Esophagus squamous epithelium (tissue), 5 donors: ENCODE data around the gene TJAP1. TPM values are rescaled to one million over a fixed set of nuclear protein-coding genes. Genes with fewer than 3 reads are reported as not detected.
A peak's percentile ranks its signal among the peaks of the same experiment; 100 is the strongest.

ENCODE experiments used
- DNase-seq: peaks from one replicate; lab custom pipeline; 2025; lab: John Stamatoyannopoulos, UW
- H3K27ac ChIP-seq, 4 donors: fragments of 200-600 bp; sonication (generic); one replicate each; pipeline ENCODE4 v1.5.1; 2016 to 2019; ENCODE audit warnings: mild to moderate bottlenecking in 1 of 4
- H3K27me3 ChIP-seq, 4 donors: fragments of 200-600 bp; sonication (generic); 1 replicate in 3 of 4; 2 replicates in 1 of 4; pipeline versions ENCODE4 v1.5.1 to v1.6.0; 2017 to 2021; ENCODE audit warnings: antibody characterized with exemption in 1 of 4
- H3K36me3 ChIP-seq, 3 donors: fragments of 200-600 bp; sonication (generic); one replicate each; pipeline ENCODE4 v1.5.1; 2016 to 2019
- H3K4me1 ChIP-seq, 3 donors: fragments of 200-600 bp; sonication (generic); one replicate each; pipeline ENCODE4 v1.5.1; 2017 to 2019
- H3K4me3 ChIP-seq, 4 donors: fragments of 200-600 bp; sonication (generic); 1 replicate in 3 of 4; 2 replicates in 1 of 4; pipeline ENCODE4 v1.5.1; 2016 to 2019; ENCODE audit warnings: mild to moderate bottlenecking in 2 of 4, moderate library complexity in 1 of 4
- H3K9me3 ChIP-seq, 3 donors: fragments of 200-600 bp; sonication (generic); one replicate each; pipeline ENCODE4 v1.5.1; 2016 to 2019
- POLR2A ChIP-seq, 4 donors: fragments of 450-650 bp; IDR thresholded peaks; one replicate each; pipeline ENCODE4 v1.6.1; 2017; ENCODE audit warnings: antibody characterized with exemption in 4 of 4, mild to moderate bottlenecking in 4 of 4, moderate library complexity in 3 of 4
- WGBS, 2 donors: methylation state at CpG; one replicate each; pipeline ENCODE4 v1.1.5; 2018; 5-methylcytosine and 5-hydroxymethylcytosine counted together
- intact Hi-C: fragments of 100-400 bp; cut with DNase I; formaldehyde crosslinking; loops from one replicate; pipeline ENCODE4 v1.15.0; 2022
- total RNA-seq, 4 donors: library from RNA; depleted of rRNA; stranded (reverse); fragments of >200 nt; gene quantifications; one replicate each; pipeline ENCODE4 v1.1.0, GENCODE V29; 2016
- TF ChIP-seq, protein P1 (sequence below), 6 experiments: fragments of 450-650 bp in 4 of 6; fragments of 200-600 bp in 2 of 6; sonication (generic) in 2 of 6; IDR thresholded peaks; one replicate each; pipeline ENCODE4 v1.5.1; 2016 to 2019; ENCODE audit warnings: antibody characterized with exemption in 6 of 6, mild to moderate bottlenecking in 4 of 6, moderate library complexity in 4 of 6
- donor health status: DM: yes; HTN: yes; CAD: no.

TJAP1 gene
- total RNA-seq, 4 donors from 2014 or later, result 9.5 to 20.2 (median 10.9) TPM

DNA sequence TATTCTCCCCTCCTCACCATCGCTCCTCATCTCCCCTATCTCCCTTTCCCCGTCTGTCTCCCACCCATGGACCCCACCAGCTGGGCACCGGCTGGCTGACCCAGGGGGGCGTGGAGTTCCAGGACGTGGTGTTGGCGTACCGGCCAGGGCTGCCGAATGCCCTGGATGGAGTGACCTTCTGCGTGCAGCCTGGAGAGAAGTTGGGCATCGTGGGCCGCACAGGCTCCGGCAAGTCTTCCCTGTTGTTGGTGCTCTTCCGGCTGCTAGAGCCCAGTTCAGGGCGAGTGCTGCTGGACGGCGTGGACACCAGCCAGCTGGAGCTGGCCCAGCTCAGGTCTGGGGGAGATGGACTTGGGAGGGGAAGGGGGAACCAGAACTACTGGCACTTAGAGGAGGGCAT, 29.8 kb upstream of the TJAP1 start:
- TF ChIP-seq, protein P1, sequence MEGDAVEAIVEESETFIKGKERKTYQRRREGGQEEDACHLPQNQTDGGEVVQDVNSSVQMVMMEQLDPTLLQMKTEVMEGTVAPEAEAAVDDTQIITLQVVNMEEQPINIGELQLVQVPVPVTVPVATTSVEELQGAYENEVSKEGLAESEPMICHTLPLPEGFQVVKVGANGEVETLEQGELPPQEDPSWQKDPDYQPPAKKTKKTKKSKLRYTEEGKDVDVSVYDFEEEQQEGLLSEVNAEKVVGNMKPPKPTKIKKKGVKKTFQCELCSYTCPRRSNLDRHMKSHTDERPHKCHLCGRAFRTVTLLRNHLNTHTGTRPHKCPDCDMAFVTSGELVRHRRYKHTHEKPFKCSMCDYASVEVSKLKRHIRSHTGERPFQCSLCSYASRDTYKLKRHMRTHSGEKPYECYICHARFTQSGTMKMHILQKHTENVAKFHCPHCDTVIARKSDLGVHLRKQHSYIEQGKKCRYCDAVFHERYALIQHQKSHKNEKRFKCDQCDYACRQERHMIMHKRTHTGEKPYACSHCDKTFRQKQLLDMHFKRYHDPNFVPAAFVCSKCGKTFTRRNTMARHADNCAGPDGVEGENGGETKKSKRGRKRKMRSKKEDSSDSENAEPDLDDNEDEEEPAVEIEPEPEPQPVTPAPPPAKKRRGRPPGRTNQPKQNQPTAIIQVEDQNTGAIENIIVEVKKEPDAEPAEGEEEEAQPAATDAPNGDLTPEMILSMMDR (IDR thresholded peaks at IDR 0.05), result no peak
- Histone ChIP-seq H3K4me3 (no peak overlapping the region), H3K36me3 (peaks cover 45 to 97% (median 45%) of the 10 kb centered on the region in 3 donors), H3K27ac (no peak overlapping the region), H3K27me3 (no peaks in the 10 kb centered on the region), H3K4me1 (peaks cover 0 to 18% (median 0%) of the 10 kb centered on the region in 3 donors), H3K9me3 (no peaks in the 10 kb centered on the region)
- DNase-seq, result no peak
- intact Hi-C loops, result no loop called here
- 85 to 90% methylated on average over 2 to 12 of the region's 16 CpGs for WGBS, 2 donors

DNA sequence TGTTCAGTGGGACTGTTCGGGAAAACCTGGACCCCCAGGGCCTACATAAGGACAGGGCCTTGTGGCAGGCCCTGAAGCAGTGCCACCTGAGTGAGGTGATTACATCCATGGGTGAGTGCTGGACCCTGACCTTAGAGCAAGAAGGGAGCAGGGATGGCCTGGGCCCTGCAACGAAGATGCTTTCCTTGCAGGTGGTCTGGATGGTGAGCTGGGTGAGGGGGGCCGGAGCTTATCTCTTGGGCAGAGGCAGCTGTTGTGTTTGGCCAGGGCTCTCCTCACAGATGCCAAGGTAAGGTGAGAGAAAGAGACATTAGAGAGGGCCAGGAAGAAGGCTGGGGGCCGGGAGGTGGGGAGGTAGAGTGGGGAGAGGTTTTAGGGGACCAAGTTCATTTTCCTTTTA, 28.5 kb upstream of the TJAP1 start:
- 95% methylated on average over 2 of the region's 4 CpGs; no CpG with 5 or more reads in 1 of the 2 donors for WGBS, 2 donors
- Histone ChIP-seq H3K4me3 (no peak overlapping the region), H3K4me1 (peaks cover 0 to 23% (median 0%) of the 10 kb centered on the region in 3 donors), H3K27ac (no peak overlapping the region), H3K36me3 (peaks cover 34 to 94% (median 40%) of the 10 kb centered on the region in 3 donors), H3K27me3 (no peaks in the 10 kb centered on the region), H3K9me3 (no peaks in the 10 kb centered on the region)
- TF ChIP-seq POLR2A (IDR thresholded peaks at IDR 0.05), result no peak
- TF ChIP-seq, protein P1 (IDR thresholded peaks at IDR 0.05), result no peak
- intact Hi-C loops, result no loop called here
- DNase-seq, result no peak

DNA sequence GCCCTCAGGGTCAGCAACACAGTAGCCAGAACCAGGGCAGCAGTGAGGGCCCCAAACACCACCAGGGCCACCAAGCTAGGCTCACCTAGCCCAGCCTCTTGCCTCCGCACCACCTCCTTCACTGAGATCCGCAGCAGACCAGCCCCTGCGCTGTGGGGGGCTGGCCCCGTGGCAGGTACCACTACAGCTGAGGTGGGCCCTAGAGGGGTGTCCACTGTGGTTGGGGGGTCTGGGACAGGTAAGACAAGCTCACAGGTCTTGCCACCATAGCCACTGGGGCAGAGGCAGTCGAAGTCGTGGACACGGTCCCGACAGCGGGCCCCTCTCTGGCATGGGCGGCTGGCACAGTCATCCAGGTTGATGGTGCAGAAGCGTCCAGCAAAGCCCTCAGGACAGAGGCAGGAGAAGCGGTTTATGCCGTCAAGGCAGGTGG, 26.7 kb upstream of the TJAP1 start:
- intact Hi-C loops, result loop anchor here (5.0 kb wide), 1 partner anchor 47 kb away; no protein-coding TSS in a partner anchor
- Histone ChIP-seq H3K27ac (no peak overlapping the region), H3K4me1 (peaks cover 1 to 41% (median 9%) of the 10 kb centered on the region in 3 donors), H3K36me3 (peaks cover 24 to 76% (median 36%) of the 10 kb centered on the region in 3 donors), H3K4me3 (no peak overlapping the region), H3K27me3 (peaks cover 0 to 13% (median 0%) of the 10 kb centered on the region in 4 donors), H3K9me3 (no peaks in the 10 kb centered on the region)
- no peak for DNase-seq
- no CpG with 5 or more reads among the region's 13 CpGs for WGBS, 2 donors
- TF ChIP-seq, protein P1 (IDR thresholded peaks at IDR 0.05), result no peak
- TF ChIP-seq POLR2A (IDR thresholded peaks at IDR 0.05), result no peak

GRCh38 chr6:43451348-43451747, 26.0 kb upstream of the TJAP1 start:
- DNase-seq, result no peak
- 72 to 74% methylated on average over 3 of the region's 4 CpGs for WGBS, 2 donors

DNA sequence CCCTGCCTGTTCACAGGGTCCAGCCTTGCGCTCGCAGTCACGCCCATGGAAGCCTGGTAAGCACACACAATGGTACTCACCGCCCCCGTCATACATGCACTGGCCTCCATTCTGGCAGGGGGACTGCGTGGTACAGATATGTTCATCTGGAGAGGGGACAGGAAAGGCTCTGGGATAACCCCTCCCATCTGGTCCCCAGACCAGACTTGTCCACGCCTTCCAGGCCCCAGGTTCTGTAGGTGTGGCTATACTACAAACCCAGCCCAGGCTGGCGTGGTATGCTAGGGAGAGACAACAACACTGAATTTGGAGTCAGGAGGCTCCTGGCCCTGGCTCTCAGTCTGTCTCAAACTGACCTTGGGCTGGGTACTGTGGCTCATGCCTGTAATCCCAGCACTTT, 25.4 kb upstream of the TJAP1 start:
- intact Hi-C loops, result loop anchor here (5.0 kb wide), 1 partner anchor 45 kb away; no protein-coding TSS in a partner anchor
- H3K36me3 ChIP-seq, result peaks cover 19 to 64% (median 27%) of the 10 kb centered on the region in 3 donors

More at GRCh38 chr6:43451348-43451747, 26.0 kb upstream of the TJAP1 start:
- Histone ChIP-seq H3K4me1 (peaks cover 6 to 48% (median 9%) of the 10 kb centered on the region in 3 donors), H3K9me3 (no peaks in the 10 kb centered on the region), H3K36me3 (peaks cover 19 to 70% (median 30%) of the 10 kb centered on the region in 3 donors), H3K27me3 (peaks cover 0 to 19% (median 2%) of the 10 kb centered on the region in 4 donors), H3K4me3 (no peak overlapping the region), H3K27ac (peak overlapping the region in 3 of 4 donors; percentile 16 to 44 (median 39))
- no peak for TF ChIP-seq POLR2A (IDR thresholded peaks at IDR 0.05)
- TF ChIP-seq, protein P1 (IDR thresholded peaks at IDR 0.05), result no peak
- intact Hi-C loops, result loop anchor here (5.0 kb wide), 1 partner anchor 46 kb away; no protein-coding TSS in a partner anchor

More for the DNA sequence above, 25.4 kb upstream of the TJAP1 start:
- peak overlapping the region; percentile 0 to 44 (median 28) for H3K27ac ChIP-seq
- H3K4me3 ChIP-seq, result no peak overlapping the region
- WGBS, 2 donors, result 50 to 67% methylated on average over 2 to 7 of the region's 8 CpGs
- no peaks in the 10 kb centered on the region for H3K9me3 ChIP-seq
- peaks cover 0 to 25% (median 4%) of the 10 kb centered on the region in 4 donors for H3K27me3 ChIP-seq
- no peak for DNase-seq
- TF ChIP-seq POLR2A (IDR thresholded peaks at IDR 0.05), result no peak
- TF ChIP-seq, protein P1 (IDR thresholded peaks at IDR 0.05), result no peak
- peaks cover 6 to 49% (median 9%) of the 10 kb centered on the region in 3 donors for H3K4me1 ChIP-seq
